ENCODE results near the gene TMPRSS4. TPM values are rescaled to one million over a fixed set of nuclear protein-coding genes. Genes with fewer than 3 reads are reported as not detected.
A peak's percentile ranks its signal among the peaks of the same experiment; 100 is the strongest.

The TMPRSS4 gene
- total and polyA plus RNA-seq, 4 donors = 0.96 to 6.5 TPM; not detected in 2

- Histone ChIP-seq H3K4me1 (ENCODE audit: control insufficient read depth in 1 of 2, insufficient read depth in 2 of 2, low read length in 2 of 2) (no peaks in the 10 kb centered on the region), H3K27ac (ENCODE audit: low read depth in 1 of 2, low read length in 2 of 2) (no peak overlapping the region), H3K36me3 (ENCODE audit: control insufficient read depth in 1 of 2, insufficient read depth in 2 of 2, low read length in 1 of 2) (no peaks in the 10 kb centered on the region), H3K9me3 (ENCODE audit: control insufficient read depth, low read length) (no peaks in the 10 kb centered on the region), H3K4me3 (ENCODE audit: low read length in 2 of 2) (no peak overlapping the region), H3K27me3 (ENCODE audit: control insufficient read depth in 1 of 2, insufficient read depth in 2 of 2, low read length in 1 of 2) (no peaks in the 10 kb centered on the region)
- intact Hi-C loops (cut with DNase I) = no loop called here
- 70 to 81% methylated on average over 18 of the region's 18 CpGs for WGBS, 2 donors
- no peak for ATAC-seq (ENCODE audit: low FRiP score)
- DNase-seq = peak in 1 of 2 donors; percentile 43
Observed at GRCh38 chr11:118081241-118081958, 4.5 kb downstream of the TMPRSS4 start.

- peaks cover 8% of the 10 kb centered on the region for H3K9me3 ChIP-seq (ENCODE audit: control insufficient read depth, low read length)
- H3K4me3 ChIP-seq (ENCODE audit: low read length in 2 of 2) = no peak overlapping the region
- intact Hi-C loops (cut with DNase I) = no loop called here
- ATAC-seq (ENCODE audit: low FRiP score) (no peak), DNase-seq (peak in 1 of 2 donors; percentile 31)
- 47 to 48% methylated on average over 21 of the region's 21 CpGs for WGBS, 2 donors
- no peaks in the 10 kb centered on the region for H3K4me1 ChIP-seq (ENCODE audit: control insufficient read depth in 1 of 2, insufficient read depth in 2 of 2, low read length in 2 of 2)
- H3K36me3 ChIP-seq (ENCODE audit: control insufficient read depth in 1 of 2, insufficient read depth in 2 of 2, low read length in 1 of 2) = no peaks in the 10 kb centered on the region
- H3K27me3 ChIP-seq (ENCODE audit: control insufficient read depth in 1 of 2, insufficient read depth in 2 of 2, low read length in 1 of 2) = no peaks in the 10 kb centered on the region
- H3K27ac ChIP-seq (ENCODE audit: low read depth in 1 of 2, low read length in 2 of 2) = no peak overlapping the region
Observed at GRCh38 chr11:118082880-118083552, 6.1 kb downstream of the TMPRSS4 start.

DNA sequence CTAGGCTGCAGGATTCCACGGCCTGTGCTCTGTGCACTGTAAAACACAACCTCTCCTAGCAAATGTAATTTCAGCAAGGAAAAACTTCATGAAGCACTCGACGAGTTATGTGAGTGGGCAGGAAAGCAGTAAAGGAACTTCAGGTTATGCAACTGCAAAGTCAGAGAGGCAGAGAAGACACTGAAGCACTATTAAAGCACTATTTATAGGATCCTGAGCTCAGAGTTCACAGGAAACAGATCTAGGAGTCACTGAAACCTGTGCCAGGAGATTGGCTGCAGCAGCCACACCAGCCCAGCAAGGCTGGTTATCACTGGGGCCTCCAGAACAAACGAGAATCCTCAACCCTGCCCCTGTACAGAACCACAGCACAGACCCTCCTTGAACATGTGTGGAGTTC is 7.4 kb downstream of the TMPRSS4 start:
- H3K27me3 ChIP-seq (ENCODE audit: control insufficient read depth in 1 of 2, insufficient read depth in 2 of 2, low read length in 1 of 2) = no peaks in the 10 kb centered on the region
- intact Hi-C loops (cut with DNase I) = no loop called here
- no peaks in the 10 kb centered on the region for H3K4me1 ChIP-seq (ENCODE audit: control insufficient read depth in 1 of 2, insufficient read depth in 2 of 2, low read length in 2 of 2)
- H3K4me3 ChIP-seq (ENCODE audit: low read length in 2 of 2) = no peak overlapping the region
- ATAC-seq (ENCODE audit: low FRiP score) = no peak
- peaks cover 8% of the 10 kb centered on the region for H3K9me3 ChIP-seq (ENCODE audit: control insufficient read depth, low read length)
- peak in 1 of 2 donors; percentile 34 for DNase-seq
- no peak overlapping the region for H3K27ac ChIP-seq (ENCODE audit: low read depth in 1 of 2, low read length in 2 of 2)
- no peaks in the 10 kb centered on the region for H3K36me3 ChIP-seq (ENCODE audit: control insufficient read depth in 1 of 2, insufficient read depth in 2 of 2, low read length in 1 of 2)
- WGBS, 2 donors = 34 to 38% methylated on average over 4 of the region's 4 CpGs

GRCh38 chr11:118084656-118085055 is 7.8 kb downstream of the TMPRSS4 start:
- no peaks in the 10 kb centered on the region for H3K36me3 ChIP-seq (ENCODE audit: control insufficient read depth in 1 of 2, insufficient read depth in 2 of 2, low read length in 1 of 2)
- peaks cover 8% of the 10 kb centered on the region for H3K9me3 ChIP-seq (ENCODE audit: control insufficient read depth, low read length)
- no peak overlapping the region for H3K4me3 ChIP-seq (ENCODE audit: low read length in 2 of 2)
- ATAC-seq (ENCODE audit: low FRiP score) (no peak), DNase-seq (peak in 1 of 2 donors; percentile 30)
- no peak overlapping the region for H3K27ac ChIP-seq (ENCODE audit: low read depth in 1 of 2, low read length in 2 of 2)
- no peaks in the 10 kb centered on the region for H3K4me1 ChIP-seq (ENCODE audit: control insufficient read depth in 1 of 2, insufficient read depth in 2 of 2, low read length in 2 of 2)
- intact Hi-C loops (cut with DNase I) = no loop called here
- H3K27me3 ChIP-seq (ENCODE audit: control insufficient read depth in 1 of 2, insufficient read depth in 2 of 2, low read length in 1 of 2) = no peaks in the 10 kb centered on the region

DNA sequence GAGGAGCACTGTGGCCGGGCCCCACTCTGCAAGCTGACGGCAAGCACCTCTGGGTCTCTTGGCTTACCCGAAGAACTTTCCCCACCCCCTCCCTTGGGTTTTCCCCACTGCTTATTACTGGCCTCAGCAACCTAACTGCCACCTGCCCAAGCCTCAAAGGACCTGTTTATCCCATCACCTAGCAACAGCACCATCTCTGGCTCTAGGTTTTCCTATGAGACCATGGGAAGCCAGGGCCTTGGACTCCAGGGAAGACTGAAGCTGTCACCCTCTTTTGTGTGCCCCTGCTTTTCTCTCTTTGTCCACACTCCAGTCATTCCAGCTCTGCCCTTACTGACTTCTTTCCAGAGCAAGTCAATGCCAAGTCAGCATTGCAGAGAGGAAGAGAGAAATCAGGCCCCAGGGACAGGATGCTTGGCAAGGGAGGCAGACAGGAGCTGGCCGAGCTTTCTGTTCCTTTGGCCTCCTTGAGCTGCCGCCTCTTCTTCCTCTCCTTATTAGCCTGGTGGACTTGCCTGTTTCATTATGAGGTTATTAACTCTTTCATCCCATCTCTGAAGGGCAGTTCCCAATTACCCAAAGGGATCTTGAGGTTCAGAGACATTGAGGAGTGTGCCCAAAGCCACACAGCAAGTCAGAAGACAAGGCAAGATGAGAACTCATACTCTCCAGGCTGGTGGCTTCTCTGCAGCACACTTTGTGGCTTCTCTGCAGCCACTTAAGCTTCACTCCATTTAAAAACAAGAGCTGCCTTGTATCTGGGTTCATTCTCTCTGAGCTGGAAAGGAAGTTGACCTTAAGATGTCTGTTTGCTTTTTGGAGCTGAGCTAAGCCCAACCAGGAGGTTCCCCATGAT is 10.3 kb downstream of the TMPRSS4 start, which contains the start of gene SMIM35:
Gene SMIM35, minus strand, starts transcription at position 51 of the 856 bp plus-strand sequence. CDS start 206 bp downstream, outside the sequence.
- intact Hi-C loops (cut with DNase I) = no loop called here
- Histone ChIP-seq H3K27ac (ENCODE audit: low read depth in 1 of 2, low read length in 2 of 2) (no peak within 1 kb of the TSS), H3K36me3 (ENCODE audit: control insufficient read depth in 1 of 2, insufficient read depth in 2 of 2, low read length in 1 of 2) (no peaks in the 10 kb centered on the region), H3K4me3 (ENCODE audit: low read length in 2 of 2) (no peak within 1 kb of the TSS), H3K4me1 (ENCODE audit: control insufficient read depth in 1 of 2, insufficient read depth in 2 of 2, low read length in 2 of 2) (no peaks in the 10 kb centered on the region), H3K27me3 (ENCODE audit: control insufficient read depth in 1 of 2, insufficient read depth in 2 of 2, low read length in 1 of 2) (no peaks in the 10 kb centered on the region), H3K9me3 (ENCODE audit: control insufficient read depth, low read length) (peaks cover 8% of the 10 kb centered on the region)
- 47 to 57% methylated on average over 5 of the region's 5 CpGs for WGBS, 2 donors
- DNase-seq (peak in 1 of 2 donors; percentile 45), ATAC-seq (ENCODE audit: low FRiP score) (no peak)

DNA sequence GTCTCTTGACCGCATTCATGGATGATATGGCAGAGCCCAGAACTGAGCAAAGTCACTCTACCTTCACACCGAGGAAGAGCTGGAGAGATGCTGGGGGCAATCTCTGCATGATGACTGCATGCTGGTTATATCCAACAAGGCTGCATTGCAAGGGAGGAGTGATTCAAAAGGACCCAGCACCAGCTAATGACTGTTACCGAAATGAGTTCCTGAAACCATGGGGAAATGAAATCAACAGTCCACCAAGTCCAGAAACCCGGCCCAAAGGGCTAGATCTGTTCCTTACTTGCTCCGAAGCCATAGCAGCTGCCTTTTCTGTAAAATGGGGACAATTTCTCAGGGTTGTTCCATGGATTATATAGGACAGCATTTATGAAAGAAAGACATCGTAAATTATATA is 11.1 kb downstream of the TMPRSS4 start:
- peaks cover 8% of the 10 kb centered on the region for H3K9me3 ChIP-seq (ENCODE audit: control insufficient read depth, low read length)
- ATAC-seq (ENCODE audit: low FRiP score) (no peak), DNase-seq (peak in 1 of 2 donors; percentile 35)
- no peak overlapping the region for H3K4me3 ChIP-seq (ENCODE audit: low read length in 2 of 2)
- H3K27ac ChIP-seq (ENCODE audit: low read depth in 1 of 2, low read length in 2 of 2) = no peak overlapping the region
- H3K4me1 ChIP-seq (ENCODE audit: control insufficient read depth in 1 of 2, insufficient read depth in 2 of 2, low read length in 2 of 2) = no peaks in the 10 kb centered on the region
- WGBS, 2 donors = 91 to 92% methylated on average over 6 of the region's 6 CpGs
- intact Hi-C loops (cut with DNase I) = no loop called here
- H3K27me3 ChIP-seq (ENCODE audit: control insufficient read depth in 1 of 2, insufficient read depth in 2 of 2, low read length in 1 of 2) = no peaks in the 10 kb centered on the region
- H3K36me3 ChIP-seq (ENCODE audit: control insufficient read depth in 1 of 2, insufficient read depth in 2 of 2, low read length in 1 of 2) = no peaks in the 10 kb centered on the region

GRCh38 chr11:118088531-118088930 is 11.7 kb downstream of the TMPRSS4 start:
- Histone ChIP-seq H3K4me3 (ENCODE audit: low read length in 2 of 2) (no peak overlapping the region), H3K36me3 (ENCODE audit: control insufficient read depth in 1 of 2, insufficient read depth in 2 of 2, low read length in 1 of 2) (no peaks in the 10 kb centered on the region), H3K27me3 (ENCODE audit: control insufficient read depth in 1 of 2, insufficient read depth in 2 of 2, low read length in 1 of 2) (no peaks in the 10 kb centered on the region), H3K4me1 (ENCODE audit: control insufficient read depth in 1 of 2, insufficient read depth in 2 of 2, low read length in 2 of 2) (no peaks in the 10 kb centered on the region), H3K27ac (ENCODE audit: low read depth in 1 of 2, low read length in 2 of 2) (no peak overlapping the region), H3K9me3 (ENCODE audit: control insufficient read depth, low read length) (peaks cover 8% of the 10 kb centered on the region)
- WGBS, 2 donors = 52 to 58% methylated on average over 4 of the region's 4 CpGs
- DNase-seq (peak in 1 of 2 donors; percentile 79), ATAC-seq (ENCODE audit: low FRiP score) (peak; percentile 59)
- intact Hi-C loops (cut with DNase I) = no loop called here

- DNase-seq = no peak
- H3K36me3 ChIP-seq (ENCODE audit: control insufficient read depth in 1 of 2, insufficient read depth in 2 of 2, low read length in 1 of 2) = no peaks in the 10 kb centered on the region
- peaks cover 8% of the 10 kb centered on the region for H3K9me3 ChIP-seq (ENCODE audit: control insufficient read depth, low read length)
- no peak overlapping the region for H3K4me3 ChIP-seq (ENCODE audit: low read length in 2 of 2)
- 56 to 62% methylated on average over 7 of the region's 7 CpGs for WGBS, 2 donors
- no peak for ATAC-seq (ENCODE audit: low FRiP score)
- intact Hi-C loops (cut with DNase I) = no loop called here
- H3K27me3 ChIP-seq (ENCODE audit: control insufficient read depth in 1 of 2, insufficient read depth in 2 of 2, low read length in 1 of 2) = no peaks in the 10 kb centered on the region
- H3K27ac ChIP-seq (ENCODE audit: low read depth in 1 of 2, low read length in 2 of 2) = no peak overlapping the region
- no peaks in the 10 kb centered on the region for H3K4me1 ChIP-seq (ENCODE audit: control insufficient read depth in 1 of 2, insufficient read depth in 2 of 2, low read length in 2 of 2)
Observed at GRCh38 chr11:118090545-118091162, 13.8 kb downstream of the TMPRSS4 start.

Data from aorta (tissue), 5 donors.